HCT116 (cell line): ENCODE measurements around the gene C1orf185. TPM values are rescaled to one million over a fixed set of nuclear protein-coding genes. Genes with fewer than 3 reads are reported as not detected.

Experiments used
- microRNA counts: library from miRNA; unstranded; fragments of <30 nt; microRNA quantifications from one replicate; lab custom pipeline; 2015
- microRNA-seq: library from miRNA; unstranded; fragments of <30 nt; microRNA quantifications from one replicate; pipeline ENCODE4, GENCODE V29; 2016; ENCODE audit warnings: borderline number of aligned reads
- total RNA-seq: library from RNA; stranded (reverse); gene quantifications from one replicate; pipeline ENCODE4 v1.2.1, GENCODE V29; 2021; ENCODE audit not compliant: unreplicated experiment

Gene C1orf185
- total RNA-seq, 1 experiment from 2014 or later: not detected

MicroRNAs within 50 kb of the gene (microRNA counts, 767-probe panel; counts per million panel counts)
- microRNA hsa-miR-4421 (lab: Ali Mortazavi, UCI): not detected

Small RNAs within 50 kb of the gene (microRNA-seq; reads per million reads assigned to microRNA genes)
- gene MIR4421: not detected
- not detected for gene MIR6500

Other genes starting within 250 kb of the C1orf185 start
- gene FAF1, start 142.0 kb upstream of the C1orf185 start, total RNA-seq: 73.2 TPM
- gene CDKN2C, start 132.0 kb upstream of the C1orf185 start, total RNA-seq: 9.4 TPM
- gene RNF11, start 134.0 kb downstream of the C1orf185 start, total RNA-seq: 60.9 TPM
- 15.4 TPM for gene TTC39A, start 228.3 kb downstream of the C1orf185 start, total RNA-seq